KOPT-K1 (cell line): ENCODE results near the gene APRT.
"Not testable (repeated sequence)": the region's sequence is repeated elsewhere in the genome, so short reads cannot be mapped to it uniquely, and the experiment has no call there.

ENCODE experiments used
- H3K27ac ChIP-seq: fragments of 200-600 bp; sonication (generic); 2 replicates; pipeline ENCODE4 v1.5.1; 2016; ENCODE audit warnings: antibody characterized with exemption, mild to moderate bottlenecking, low read depth, low read length; ENCODE audit not compliant: poor library complexity, severe bottlenecking
- H3K36me3 ChIP-seq: fragments of 200-600 bp; sonication (generic); 2 replicates; pipeline ENCODE4 v1.5.1; 2017; ENCODE audit warnings: antibody characterized with exemption, mild to moderate bottlenecking, low read length, moderate library complexity; ENCODE audit not compliant: insufficient read depth
- H3K9me3 ChIP-seq: fragments of 200-600 bp; sonication (generic); 2 replicates; pipeline ENCODE4 v1.5.1; 2017; ENCODE audit warnings: antibody characterized with exemption, low read length, mild to moderate bottlenecking; ENCODE audit not compliant: insufficient read depth, poor library complexity, severe bottlenecking

APRT gene

DNA sequence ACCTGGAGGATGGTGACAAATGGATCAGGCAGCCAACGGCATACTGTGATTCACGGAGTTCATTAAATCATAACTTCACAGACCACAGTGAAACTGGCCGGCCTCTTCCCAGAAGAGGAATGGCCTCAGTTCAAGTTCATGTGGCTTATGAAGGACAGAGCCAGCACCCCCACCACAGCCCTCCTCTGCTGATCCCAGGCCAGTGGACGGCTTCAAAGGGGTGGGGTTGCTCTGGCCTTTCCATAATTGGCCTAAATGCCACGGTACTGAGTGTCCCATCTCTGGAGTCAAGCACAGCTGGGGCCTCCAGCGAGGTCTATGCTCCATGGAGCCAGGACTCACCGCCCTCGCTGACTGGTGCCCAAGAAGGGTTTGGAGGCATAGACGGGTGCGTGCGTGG, 23.7 kb upstream of the APRT start:
- Histone ChIP-seq H3K27ac (no peak overlapping the region), H3K9me3 (no peaks in the 10 kb centered on the region), H3K36me3 (no peaks in the 10 kb centered on the region)

DNA sequence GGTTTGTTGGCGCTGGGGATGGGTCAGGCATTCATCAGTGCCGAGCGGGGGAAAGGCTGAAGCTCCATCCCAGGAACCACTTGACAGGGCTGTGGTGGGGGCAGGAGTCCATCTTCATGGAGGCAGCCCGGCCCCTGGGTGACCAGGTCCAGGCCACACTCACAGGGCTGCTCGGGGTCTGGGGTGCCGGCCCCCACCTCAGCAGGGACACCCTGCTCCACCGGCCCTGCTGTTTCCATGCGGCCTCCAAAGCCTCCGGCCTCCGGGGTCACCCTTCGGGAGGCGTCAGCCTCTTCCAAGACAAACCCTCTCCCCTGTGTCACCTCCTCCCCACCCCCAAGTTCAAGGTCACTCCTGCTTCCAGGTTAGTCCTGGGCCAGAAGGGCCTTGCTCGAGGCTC, 22.9 kb upstream of the APRT start:
- no peaks in the 10 kb centered on the region for H3K9me3 ChIP-seq
- no peaks in the 10 kb centered on the region for H3K36me3 ChIP-seq
- H3K27ac ChIP-seq, result no peak overlapping the region

DNA sequence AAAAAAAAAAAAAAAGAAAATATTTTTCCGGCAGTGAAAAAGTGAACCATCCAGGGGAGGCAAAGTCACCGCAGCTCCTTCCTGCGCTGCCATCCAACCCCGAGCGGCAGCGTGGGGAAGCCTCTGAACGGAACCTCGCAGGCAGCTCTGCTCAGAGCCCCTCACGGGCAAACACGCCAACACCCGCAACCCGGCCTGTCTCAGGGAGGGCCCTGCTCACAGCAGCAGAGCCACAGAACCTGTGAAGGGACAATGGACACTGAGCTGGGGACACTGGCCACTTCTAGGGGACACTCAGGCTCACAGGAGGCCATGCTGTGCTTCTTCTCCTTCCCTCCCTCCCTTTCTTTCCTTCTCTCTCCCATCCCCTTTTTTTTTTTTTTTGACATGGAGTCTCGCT, 21.4 kb upstream of the APRT start:
- Histone ChIP-seq H3K36me3 (no peaks in the 10 kb centered on the region), H3K9me3 (no peaks in the 10 kb centered on the region), H3K27ac (no peak overlapping the region)

DNA sequence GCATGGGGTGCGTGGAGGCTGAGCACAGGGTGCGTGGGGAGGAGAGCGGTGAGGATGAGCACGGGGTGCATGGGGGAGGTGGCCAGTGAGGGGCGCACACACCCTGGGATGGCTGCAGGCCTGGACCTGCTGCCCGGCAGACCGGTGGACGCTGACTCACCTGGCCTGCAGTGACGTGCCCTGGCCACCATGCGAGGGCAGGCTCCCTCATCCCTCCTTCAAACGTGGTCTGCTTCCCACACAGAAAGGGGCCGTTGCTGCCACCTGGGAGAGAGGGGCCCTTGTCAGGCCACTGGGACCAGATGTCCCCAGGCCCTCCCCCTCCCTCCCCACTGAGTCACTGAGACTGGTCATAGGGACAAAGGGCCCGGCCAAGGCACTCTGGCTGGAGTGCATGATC, 20.1 kb upstream of the APRT start:
- Histone ChIP-seq H3K27ac (no peak overlapping the region), H3K36me3 (no peaks in the 10 kb centered on the region), H3K9me3 (no peaks in the 10 kb centered on the region)

DNA sequence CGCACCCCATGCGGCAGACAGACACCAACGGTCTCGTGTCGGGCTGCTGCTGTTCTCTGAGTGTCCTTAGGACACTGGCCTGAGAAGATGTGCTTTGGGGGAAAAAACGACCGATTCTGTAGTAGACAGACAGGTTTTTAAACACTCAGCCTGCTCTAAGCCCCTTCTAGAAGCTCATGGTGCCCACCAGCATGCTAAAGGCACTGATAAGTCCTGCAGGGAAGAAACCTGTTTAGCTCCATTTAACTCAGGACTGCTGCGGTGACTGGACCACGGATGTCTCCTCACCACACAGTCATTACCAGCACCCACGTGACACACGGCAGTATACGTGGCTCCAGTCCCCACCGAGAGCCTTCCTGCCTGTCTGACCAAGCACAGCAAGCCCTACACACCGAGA, 19.1 kb upstream of the APRT start:
- H3K36me3 ChIP-seq, result no peaks in the 10 kb centered on the region
- no peak overlapping the region for H3K27ac ChIP-seq
- H3K9me3 ChIP-seq, result no peaks in the 10 kb centered on the region

DNA sequence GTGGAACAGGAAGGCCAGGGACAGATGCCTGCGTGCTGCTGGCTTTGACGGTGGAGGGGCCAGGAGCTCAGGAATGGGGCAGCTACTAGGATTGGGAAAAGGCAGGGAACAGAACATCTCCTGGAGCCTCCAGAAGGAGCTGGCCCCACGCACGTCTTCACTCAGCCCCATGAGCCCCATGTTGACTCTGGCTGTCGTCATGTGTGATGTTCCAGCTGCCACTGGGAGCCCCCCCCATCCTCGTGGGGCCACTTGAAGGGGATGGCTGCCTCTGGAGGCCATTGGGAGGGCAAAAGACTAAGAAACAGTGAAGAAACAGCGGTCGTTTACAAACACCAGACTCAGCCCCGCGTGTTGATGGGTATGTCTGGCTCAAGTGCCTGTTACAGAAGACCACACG, 18.5 kb upstream of the APRT start:
- Histone ChIP-seq H3K36me3 (no peaks in the 10 kb centered on the region), H3K9me3 (no peaks in the 10 kb centered on the region), H3K27ac (no peak overlapping the region)

DNA sequence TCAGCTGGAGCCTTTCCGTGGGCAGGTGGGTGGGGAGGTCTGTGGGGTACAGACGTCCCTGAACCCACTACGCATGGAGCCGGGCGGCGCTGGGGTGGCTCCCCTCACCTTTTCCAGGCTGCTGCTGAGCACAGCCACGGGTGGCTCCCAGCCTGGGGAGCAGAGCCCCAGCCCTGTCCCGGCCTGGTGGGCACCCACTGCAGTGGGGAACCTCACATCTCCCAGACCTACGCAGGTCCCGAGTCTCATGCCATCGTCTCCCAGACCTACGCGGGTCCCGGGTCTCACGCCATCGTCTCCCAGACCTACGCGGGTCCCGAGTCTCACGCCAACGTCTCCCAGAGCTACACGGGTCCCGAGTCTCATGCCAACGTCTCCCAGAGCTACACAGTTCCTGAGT, 17.0 kb upstream of the APRT start:
- no peaks in the 10 kb centered on the region for H3K36me3 ChIP-seq
- H3K27ac ChIP-seq, result no peak overlapping the region
- H3K9me3 ChIP-seq, result no peaks in the 10 kb centered on the region

DNA sequence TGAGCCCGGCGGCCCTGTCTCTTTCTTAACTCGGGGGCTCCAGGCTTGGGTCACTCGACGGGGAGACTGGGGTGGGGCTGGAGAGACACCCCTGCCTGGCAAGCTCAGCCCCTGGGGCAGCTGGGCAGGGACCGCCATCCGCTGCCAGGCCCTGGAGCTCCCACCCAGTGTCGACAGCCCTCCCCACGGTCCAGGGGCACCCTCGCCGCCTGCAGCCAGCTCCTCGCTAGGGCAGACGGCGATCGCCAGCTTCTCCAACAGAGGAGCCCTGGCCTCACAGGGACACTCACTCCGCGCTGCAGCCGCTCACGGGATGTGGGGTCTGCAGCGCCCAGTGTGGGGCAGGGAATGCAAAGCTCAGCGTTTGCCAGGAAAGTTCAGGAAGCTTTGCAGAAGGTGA, 16.0 kb upstream of the APRT start:
- H3K27ac ChIP-seq, result no peak overlapping the region
- H3K9me3 ChIP-seq, result no peaks in the 10 kb centered on the region
- H3K36me3 ChIP-seq, result no peaks in the 10 kb centered on the region

DNA sequence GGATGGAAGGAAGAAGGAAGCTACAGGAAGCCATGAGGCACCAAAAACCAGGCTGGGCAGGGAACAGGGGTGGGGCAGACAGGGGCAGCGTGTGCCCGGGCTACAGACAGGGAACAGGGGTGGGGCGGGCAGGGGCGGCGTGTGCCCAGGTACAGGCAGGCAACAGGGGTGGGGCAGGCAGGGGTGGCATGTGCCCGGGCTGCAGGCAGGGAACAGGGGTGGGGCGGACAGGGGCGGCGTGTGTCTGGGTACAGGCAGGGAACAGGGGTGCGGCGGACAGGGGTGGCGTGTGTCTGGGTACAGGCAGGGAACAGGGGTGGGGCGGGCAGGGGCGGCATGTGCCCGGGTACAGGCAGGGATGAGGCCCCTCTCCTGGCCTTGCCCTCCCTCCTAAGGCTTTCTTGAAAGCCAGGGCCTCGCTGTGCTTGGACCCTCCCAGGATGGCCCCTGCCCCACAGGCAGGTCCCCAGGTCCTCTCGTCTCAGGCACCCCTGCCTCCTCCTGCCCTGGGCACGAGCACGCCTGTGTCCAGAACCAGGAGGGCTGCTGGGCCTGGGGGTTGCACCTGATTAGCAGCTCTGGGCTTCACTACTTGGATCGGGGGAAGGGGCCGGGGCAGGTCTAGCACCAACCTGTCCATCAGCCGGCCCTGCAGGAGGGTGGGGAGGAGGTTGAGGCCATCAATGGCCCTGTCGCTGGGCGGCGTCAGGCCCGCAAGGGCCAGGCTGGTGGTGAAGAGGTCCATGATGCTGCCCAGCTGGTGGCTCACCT, 14.5 kb upstream of the APRT start:
- Histone ChIP-seq H3K9me3 (no peaks in the 10 kb centered on the region), H3K36me3 (no peaks in the 10 kb centered on the region), H3K27ac (no peak overlapping the region)

DNA sequence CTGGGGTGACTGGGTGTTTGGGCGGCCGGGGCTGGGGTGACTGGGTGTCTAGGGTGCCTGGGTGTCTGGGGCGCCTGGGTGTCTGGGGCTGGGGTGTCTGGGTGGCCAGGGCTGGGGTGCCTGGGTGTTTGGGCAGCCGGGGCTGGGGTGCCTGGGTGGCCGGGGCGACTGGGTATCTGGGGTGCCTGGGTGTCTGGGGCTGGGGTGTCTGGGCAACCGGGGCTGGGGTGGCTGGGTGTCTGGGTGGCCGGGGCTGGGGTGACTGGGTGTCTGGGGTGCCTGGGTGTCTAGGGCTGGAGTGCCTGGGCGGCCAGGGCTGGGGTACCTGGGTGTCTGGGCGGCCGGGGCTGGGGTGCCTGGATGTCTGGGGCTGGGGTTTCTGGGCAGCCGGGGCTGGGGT, 13.4 kb upstream of the APRT start:
- no peaks in the 10 kb centered on the region for H3K9me3 ChIP-seq
- no peaks in the 10 kb centered on the region for H3K36me3 ChIP-seq
- H3K27ac ChIP-seq, result no peak overlapping the region

DNA sequence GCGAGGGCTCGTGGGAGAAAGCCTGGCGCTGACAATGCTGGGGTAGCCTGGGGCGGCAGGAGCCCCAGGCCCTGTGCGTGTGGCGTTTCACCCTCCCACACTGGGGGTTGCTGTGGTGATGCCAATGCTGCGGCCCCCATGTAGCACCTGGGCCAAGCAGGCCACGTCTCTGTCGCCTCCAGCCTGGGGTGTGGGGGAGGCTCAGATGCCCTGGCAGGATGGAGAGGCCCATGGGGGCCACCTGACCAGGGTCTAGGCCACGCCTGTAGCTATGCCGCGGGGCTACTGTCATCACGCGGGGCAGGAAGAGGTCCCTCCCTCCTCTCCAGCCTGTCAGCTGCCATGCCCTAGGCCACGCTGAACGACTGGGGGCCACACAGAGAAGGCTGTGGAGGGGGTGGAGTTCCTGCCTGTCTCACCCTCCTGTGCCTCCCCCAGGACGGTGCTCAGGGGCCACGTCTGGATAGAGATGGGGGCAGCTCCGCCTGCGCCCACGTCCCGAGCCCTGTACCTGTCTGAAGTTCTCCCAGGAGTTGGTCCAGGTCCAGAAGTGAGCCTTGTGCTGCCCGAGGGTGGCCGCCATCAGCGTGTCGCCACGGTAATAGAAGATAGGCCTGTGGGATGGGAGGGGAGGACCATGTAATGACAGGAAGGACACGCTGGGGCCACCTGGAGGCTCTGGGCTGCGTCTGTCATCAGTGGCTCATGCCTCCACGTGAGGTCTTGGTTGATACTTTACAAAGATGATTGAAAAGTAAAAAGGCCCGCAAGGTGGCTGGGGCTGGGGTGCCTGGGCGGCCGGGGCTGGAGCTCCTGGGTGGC, 12.7 kb upstream of the APRT start:
- H3K36me3 ChIP-seq, result no peaks in the 10 kb centered on the region
- H3K9me3 ChIP-seq, result no peaks in the 10 kb centered on the region
- H3K27ac ChIP-seq, result no peak overlapping the region

DNA sequence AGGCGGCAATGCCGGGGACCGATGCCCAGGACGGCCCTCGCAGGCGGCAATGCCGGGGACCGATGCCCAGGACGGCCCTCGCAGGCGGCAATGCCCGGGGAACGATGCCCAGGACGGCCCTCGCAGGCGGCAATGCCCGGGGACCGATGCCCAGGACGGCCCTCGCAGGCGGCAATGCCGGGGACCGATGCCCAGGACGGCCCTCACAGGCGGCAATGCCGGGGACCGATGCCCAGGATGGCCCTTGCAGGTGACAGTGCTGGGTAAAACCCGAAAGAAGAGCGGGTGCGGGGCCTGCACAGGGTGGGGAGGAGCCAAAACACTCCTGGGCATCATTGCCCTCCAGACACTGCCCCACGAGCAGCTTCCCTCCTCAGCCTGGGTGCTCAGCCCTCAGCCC, 11.9 kb upstream of the APRT start:
- H3K27ac ChIP-seq, H3K36me3 ChIP-seq: not testable (repeated sequence)

DNA sequence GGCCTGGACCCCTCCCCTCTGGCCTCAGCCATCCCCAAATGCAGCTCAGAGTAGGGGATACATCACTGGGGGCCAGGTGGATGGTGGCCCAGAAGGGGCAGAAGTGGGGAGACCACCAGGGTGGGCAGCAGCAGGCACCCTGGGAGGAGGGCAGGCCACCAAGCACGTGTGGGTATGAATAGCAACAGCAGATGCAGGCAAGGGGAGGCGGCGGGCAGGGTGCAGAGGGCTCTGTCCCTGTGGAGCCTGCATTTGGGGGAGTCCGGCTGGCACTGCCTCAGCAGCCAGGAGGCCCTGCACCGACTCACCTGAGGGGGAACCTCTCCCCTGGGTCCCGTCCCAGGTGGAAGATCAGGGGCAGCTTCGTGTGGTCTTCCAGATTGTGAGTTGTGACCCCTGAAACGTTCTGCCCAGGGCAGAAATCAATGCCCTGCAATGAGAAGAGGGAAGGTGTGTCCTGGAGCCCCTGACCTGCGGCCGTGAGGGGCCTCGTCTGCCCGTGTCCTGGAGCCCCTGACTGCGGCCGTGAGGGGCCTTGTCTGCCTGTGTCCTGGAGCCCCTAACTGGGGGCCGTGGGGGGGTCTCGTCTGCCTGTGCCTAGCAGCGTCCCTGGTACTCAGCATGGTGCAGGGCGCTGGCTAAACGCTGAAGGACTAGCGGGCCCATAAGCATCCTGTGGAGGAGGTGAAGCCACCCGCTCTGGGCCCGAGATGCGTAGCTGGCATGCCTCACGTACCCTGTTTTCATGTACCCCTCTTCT, 10.7 kb upstream of the APRT start:
- Histone ChIP-seq H3K9me3 (no peaks in the 10 kb centered on the region), H3K36me3 (no peaks in the 10 kb centered on the region), H3K27ac (no peak overlapping the region)

More for the DNA sequence above, 11.9 kb upstream of the APRT start:
- not testable (repeated sequence) for H3K9me3 ChIP-seq

DNA sequence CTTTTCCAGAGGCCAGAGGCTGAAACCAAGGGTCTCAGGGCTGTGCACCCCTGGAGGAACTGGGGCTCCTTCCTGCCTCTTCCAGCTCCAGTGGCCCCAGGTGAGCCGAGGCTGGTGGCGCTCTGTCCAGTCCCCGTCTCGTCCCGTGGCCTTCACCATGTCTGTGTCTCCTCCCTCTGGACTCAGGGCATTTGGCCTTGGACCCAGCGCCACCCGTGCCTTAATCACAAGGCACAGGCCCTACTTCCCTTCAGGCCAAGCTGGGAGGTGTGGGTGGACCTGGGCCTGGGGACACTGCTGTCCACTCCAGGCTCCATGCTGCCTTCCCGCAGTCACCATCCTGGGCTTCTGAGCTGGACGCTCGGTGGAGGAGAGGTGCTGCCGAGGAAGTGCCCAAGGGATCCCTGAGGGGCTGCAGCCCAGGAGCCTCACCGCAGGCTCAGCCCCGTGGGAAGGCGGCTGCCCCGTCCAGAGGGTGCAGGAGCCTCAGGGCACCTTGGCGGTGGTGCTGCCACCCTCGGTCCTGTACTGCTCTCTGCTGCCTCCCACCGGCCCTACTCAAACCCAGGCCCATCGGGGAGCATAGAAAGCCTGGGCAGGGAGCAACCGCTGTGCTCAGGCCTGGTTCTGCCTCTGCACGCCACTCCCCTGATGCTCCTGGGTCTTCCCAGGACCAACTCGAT, 9.6 kb upstream of the APRT start:
- Histone ChIP-seq H3K9me3 (no peaks in the 10 kb centered on the region), H3K27ac (no peak overlapping the region), H3K36me3 (no peaks in the 10 kb centered on the region)
